Stomach (tissue), 9 donors: Measurements from ENCODE around the gene CSE1L. TPM values are rescaled to one million over a fixed set of nuclear protein-coding genes. Genes with fewer than 3 reads are reported as not detected.
"Not testable (repeated sequence)": the region's sequence is repeated elsewhere in the genome, so short reads cannot be mapped to it uniquely, and the experiment has no call there.

Experiments used
- DNase-seq, 2 donors: peaks; one replicate each; pipeline versions ENCODE4 v3.0.0 to v3.0.0-alpha.2; 2013 to 2019
- H3K27ac ChIP-seq, 5 donors: fragments of 200-600 bp in 4 of 5; sonication (generic) in 4 of 5; one replicate each; pipeline ENCODE4 v1.5.1; 2013 to 2019; ENCODE audit warnings: mild to moderate bottlenecking in 1 of 5, moderate library complexity in 1 of 5
- H3K27me3 ChIP-seq, 3 donors: fragments of 200-600 bp; sonication (generic); one replicate each; pipeline ENCODE4 v1.5.1; 2017 to 2019; ENCODE audit warnings: mixed run types in 1 of 3
- H3K36me3 ChIP-seq, 4 donors: fragments of 200-600 bp; sonication (generic); 1 replicate in 3 of 4; 2 replicates in 1 of 4; pipeline ENCODE4 v1.5.1; 2016 to 2019
- H3K4me1 ChIP-seq, 4 donors: fragments of 200-600 bp; sonication (generic); one replicate each; pipeline ENCODE4 v1.5.1; 2016 to 2019
- H3K4me3 ChIP-seq, 4 donors: fragments of 200-600 bp; sonication (generic) in 3 of 4; one replicate each; pipeline ENCODE4 v1.5.1; 2016 to 2019; ENCODE audit warnings: mild to moderate bottlenecking in 1 of 4
- H3K9me3 ChIP-seq, 4 donors: fragments of 200-600 bp; sonication (generic); one replicate each; pipeline ENCODE4 v1.5.1; 2016 to 2019
- EP300 ChIP-seq: sonication (generic); formaldehyde crosslinking; IDR thresholded peaks from one replicate; pipeline ENCODE4 v1.6.1; 2017; ENCODE audit warnings: antibody characterized with exemption
- POLR2A ChIP-seq, 4 donors: fragments of 450-650 bp; IDR thresholded peaks; one replicate each; pipeline ENCODE4 v1.6.1; 2016; ENCODE audit warnings: antibody characterized with exemption in 4 of 4, control low read depth in 2 of 4, mild to moderate bottlenecking in 1 of 4, moderate library complexity in 1 of 4
- POLR2AphosphoS5 ChIP-seq, 3 donors: sonication (generic); formaldehyde crosslinking; IDR thresholded peaks; one replicate each; pipeline ENCODE4 v1.6.1; 2016; ENCODE audit warnings: antibody characterized with exemption in 3 of 3
- WGBS, 5 donors: extraction: QIAGEN DNeasy Blood & Tissue Kit in 3 of 5; methylation state at CpG; one replicate each; pipeline versions ENCODE4 v1.1.5 to v1.1.7; 2013 to 2018; 5-methylcytosine and 5-hydroxymethylcytosine counted together
- intact Hi-C: fragments of 100-400 bp; cut with DNase I; formaldehyde crosslinking; loops from one replicate; pipeline ENCODE4 v1.15.1; 2023; ENCODE audit warnings: low total_unique reads
- polyA plus RNA-seq, 3 donors: library from polyadenylated mRNA; stranded (reverse); fragments of 200-250 nt; gene quantifications; one replicate each; pipeline ENCODE4 v1.2.3, GENCODE V29; 2013
- total RNA-seq, 5 donors: library from RNA; depleted of rRNA; stranded (reverse); fragments of >200 nt; gene quantifications; one replicate each; pipeline versions ENCODE4 v1.1.0 to v1.2.3, GENCODE V29; 2014 to 2016
- TF ChIP-seq, protein P1 (sequence below), 7 experiments: fragments of 450-650 bp in 4 of 7; fragments of 200-600 bp in 3 of 7; sonication (generic) in 3 of 7; IDR thresholded peaks; one replicate each; pipeline ENCODE4 v1.5.1; 2016 to 2019; ENCODE audit warnings: antibody characterized with exemption in 7 of 7, control low read depth in 2 of 7, mild to moderate bottlenecking in 1 of 7
- donor health status: healthy with polysubstance abuse.
- donor health status: Bipolar disorder and iron deficiency.
- donor health status: healthy.

CSE1L gene
- total and polyA plus RNA-seq, 8 donors = 2.0 to 66.1 (median 31.1) TPM

DNA sequence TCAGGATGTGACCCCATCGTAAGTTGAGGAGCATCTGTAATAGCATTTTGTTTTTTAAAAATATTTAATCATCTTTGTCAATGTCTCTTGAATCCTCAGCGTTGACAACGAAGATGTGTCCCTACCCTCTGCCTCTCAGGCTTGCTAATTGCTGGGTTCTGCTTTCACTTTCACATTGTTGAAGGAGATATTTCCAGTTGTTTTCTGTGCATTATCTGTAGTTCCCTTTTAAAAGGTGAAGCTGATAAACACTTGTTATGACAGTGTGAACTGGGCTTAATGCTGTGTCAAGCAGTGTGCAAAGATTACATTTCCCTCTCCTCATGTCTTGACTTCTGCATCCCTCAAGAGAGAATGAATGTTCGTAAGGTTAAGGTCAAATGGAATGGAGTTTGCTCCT, 54.9 kb downstream of the CSE1L start:
- peak overlapping the region in 1 of 5 donors; percentile 44 for H3K27ac ChIP-seq
- no peak overlapping the region for H3K4me3 ChIP-seq
- peaks cover 30 to 95% (median 87%) of the 10 kb centered on the region in 4 donors for H3K36me3 ChIP-seq
- H3K4me1 ChIP-seq = peaks cover 0 to 10% (median 4%) of the 10 kb centered on the region in 4 donors
- H3K27me3 ChIP-seq = no peaks in the 10 kb centered on the region
- no peaks in the 10 kb centered on the region for H3K9me3 ChIP-seq
- DNase-seq = no peak
- 76 to 86% (median 84%) methylated on average over 4 of the region's 4 CpGs for WGBS, 5 donors
- intact Hi-C loops = no loop called here
- TF ChIP-seq POLR2A (IDR thresholded peaks at IDR 0.05) (no peak), EP300 (no peak), POLR2AphosphoS5 (IDR thresholded peaks at IDR 0.05) (no peak)
- TF ChIP-seq, protein P1, sequence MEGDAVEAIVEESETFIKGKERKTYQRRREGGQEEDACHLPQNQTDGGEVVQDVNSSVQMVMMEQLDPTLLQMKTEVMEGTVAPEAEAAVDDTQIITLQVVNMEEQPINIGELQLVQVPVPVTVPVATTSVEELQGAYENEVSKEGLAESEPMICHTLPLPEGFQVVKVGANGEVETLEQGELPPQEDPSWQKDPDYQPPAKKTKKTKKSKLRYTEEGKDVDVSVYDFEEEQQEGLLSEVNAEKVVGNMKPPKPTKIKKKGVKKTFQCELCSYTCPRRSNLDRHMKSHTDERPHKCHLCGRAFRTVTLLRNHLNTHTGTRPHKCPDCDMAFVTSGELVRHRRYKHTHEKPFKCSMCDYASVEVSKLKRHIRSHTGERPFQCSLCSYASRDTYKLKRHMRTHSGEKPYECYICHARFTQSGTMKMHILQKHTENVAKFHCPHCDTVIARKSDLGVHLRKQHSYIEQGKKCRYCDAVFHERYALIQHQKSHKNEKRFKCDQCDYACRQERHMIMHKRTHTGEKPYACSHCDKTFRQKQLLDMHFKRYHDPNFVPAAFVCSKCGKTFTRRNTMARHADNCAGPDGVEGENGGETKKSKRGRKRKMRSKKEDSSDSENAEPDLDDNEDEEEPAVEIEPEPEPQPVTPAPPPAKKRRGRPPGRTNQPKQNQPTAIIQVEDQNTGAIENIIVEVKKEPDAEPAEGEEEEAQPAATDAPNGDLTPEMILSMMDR (IDR thresholded peaks at IDR 0.05) = no peak

DNA sequence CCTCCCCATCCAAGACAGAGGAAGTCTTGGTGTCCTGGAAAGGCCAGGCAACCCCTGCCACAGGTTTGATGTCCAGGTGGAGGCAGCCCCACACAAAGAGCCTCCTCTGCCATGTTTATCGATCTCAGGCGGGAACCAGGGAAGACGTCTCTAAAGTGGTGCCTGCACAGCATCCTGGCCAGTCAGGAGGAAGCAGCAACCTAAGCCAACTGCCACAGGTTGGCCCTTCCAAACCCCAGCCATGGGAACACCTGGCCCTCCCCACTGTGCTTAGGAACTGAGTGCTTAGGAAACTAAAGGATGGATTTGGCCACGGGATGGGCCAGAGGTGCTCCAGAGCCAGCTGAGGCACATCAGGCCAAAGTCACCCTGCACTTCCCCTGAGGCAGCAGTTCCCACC, 56.9 kb downstream of the CSE1L start:
- intact Hi-C loops = no loop called here
- 88 to 94% (median 92%) methylated on average over 3 to 4 of the region's 4 CpGs for WGBS, 5 donors
- no peak for DNase-seq
- peaks cover 21 to 80% (median 73%) of the 10 kb centered on the region in 4 donors for H3K36me3 ChIP-seq
- TF ChIP-seq EP300 = no peak
- no peak for TF ChIP-seq POLR2AphosphoS5 (IDR thresholded peaks at IDR 0.05)
- TF ChIP-seq, protein P1 (IDR thresholded peaks at IDR 0.05) = no peak
- no peaks in the 10 kb centered on the region for H3K27me3 ChIP-seq
- no peak overlapping the region for H3K27ac ChIP-seq
- no peaks in the 10 kb centered on the region for H3K9me3 ChIP-seq
- peaks cover 0 to 10% (median 4%) of the 10 kb centered on the region in 4 donors for H3K4me1 ChIP-seq
- no peak overlapping the region for H3K4me3 ChIP-seq

DNA sequence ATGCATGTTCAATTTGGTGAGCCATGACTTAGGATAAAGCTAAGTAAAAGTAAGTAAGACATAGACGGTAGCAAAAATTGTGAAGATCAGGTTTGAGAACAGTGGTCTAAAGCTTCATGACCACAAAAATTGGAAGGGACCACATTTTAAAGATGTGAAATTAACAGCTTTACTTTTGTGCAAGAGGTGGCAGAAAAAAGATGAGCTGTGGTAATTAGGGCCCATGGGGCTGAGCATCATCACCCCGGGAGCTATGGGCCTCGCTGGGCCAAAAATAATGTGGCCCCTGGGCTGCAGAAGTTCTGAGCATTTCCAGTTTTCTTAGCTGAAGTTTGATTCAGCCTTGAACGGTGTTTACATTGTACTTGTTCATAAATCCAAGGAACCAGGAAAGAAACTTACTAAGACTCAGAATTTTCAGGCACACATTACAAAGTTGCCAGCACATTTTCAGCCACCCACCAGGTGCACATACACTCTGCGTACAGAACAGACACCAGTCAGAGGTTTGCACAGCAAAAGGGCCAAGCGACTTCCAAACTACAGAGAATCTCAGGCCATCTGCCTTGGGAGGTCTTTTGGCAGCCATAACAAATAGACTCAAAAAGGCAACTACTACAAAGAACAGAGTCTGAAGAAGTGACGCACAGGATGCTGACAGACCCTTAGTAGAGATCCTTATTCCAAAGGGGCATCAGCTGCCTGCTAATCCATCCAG, 57.7 kb downstream of the CSE1L start:
- Histone ChIP-seq H3K9me3 (no peaks in the 10 kb centered on the region), H3K4me3 (no peak overlapping the region), H3K4me1 (peaks cover 0 to 10% (median 4%) of the 10 kb centered on the region in 4 donors), H3K27me3 (no peaks in the 10 kb centered on the region), H3K36me3 (peaks cover 21 to 75% (median 67%) of the 10 kb centered on the region in 4 donors), H3K27ac (no peak overlapping the region)
- DNase-seq = no peak
- intact Hi-C loops = no loop called here
- 88 to 94% (median 92%) methylated on average over 7 of the region's 7 CpGs for WGBS, 5 donors
- TF ChIP-seq EP300 = no peak
- TF ChIP-seq POLR2A (IDR thresholded peaks at IDR 0.05) = no peak
- no peak for TF ChIP-seq POLR2AphosphoS5 (IDR thresholded peaks at IDR 0.05)
- TF ChIP-seq, protein P1 (IDR thresholded peaks at IDR 0.05) = no peak

DNA sequence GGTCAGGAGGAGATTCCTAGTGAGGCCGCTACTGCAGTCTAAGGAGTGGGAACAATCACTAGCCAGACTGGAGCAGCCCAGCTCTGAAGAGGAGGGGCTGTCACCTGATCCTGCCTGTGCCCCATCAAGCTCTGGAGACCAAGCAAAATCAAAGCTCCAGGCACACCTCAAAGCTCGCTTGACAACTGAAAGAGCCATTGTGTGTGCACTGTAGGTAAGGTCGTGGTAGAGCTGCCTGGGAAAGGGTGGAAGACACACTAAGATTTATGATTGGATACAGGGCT, 58.2 kb downstream of the CSE1L start:
- no peaks in the 10 kb centered on the region for H3K9me3 ChIP-seq
- H3K36me3 ChIP-seq = peaks cover 21 to 72% (median 65%) of the 10 kb centered on the region in 4 donors
- H3K4me1 ChIP-seq = peaks cover 0 to 10% (median 4%) of the 10 kb centered on the region in 4 donors
- intact Hi-C loops = no loop called here
- no peaks in the 10 kb centered on the region for H3K27me3 ChIP-seq
- H3K4me3 ChIP-seq = no peak overlapping the region
- no peak overlapping the region for H3K27ac ChIP-seq
- TF ChIP-seq EP300 (no peak), POLR2A (IDR thresholded peaks at IDR 0.05) (no peak)
- WGBS, 5 donors = 63 to 90% (median 74%) methylated on average over 3 of the region's 3 CpGs
- no peak for DNase-seq

DNA sequence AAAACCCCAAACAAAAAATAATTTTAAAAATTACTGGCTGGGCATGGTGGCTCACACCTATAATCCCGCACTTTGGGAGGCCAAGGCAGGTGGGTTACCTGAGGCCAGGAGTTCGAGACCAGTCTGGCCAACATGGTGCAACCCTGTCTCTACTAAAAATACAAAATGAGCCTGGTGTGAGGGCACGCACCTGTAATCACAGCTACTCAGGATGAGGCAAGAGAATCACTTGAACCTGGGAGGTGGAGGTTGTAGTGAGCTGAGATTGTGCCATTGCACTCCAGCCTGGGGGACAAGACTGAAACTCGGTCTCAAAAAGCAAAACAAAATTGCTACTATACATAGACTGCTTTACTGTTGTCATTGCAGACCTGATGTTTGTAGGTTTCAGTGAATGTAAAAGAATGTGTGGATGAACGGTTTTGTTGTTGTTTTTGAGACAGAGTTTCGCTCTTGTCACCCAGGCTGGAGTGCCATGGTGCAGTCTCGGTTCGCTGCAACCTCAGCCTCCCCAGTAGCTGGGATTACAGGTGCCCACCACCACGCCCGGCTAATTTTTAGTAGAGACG, 59.0 kb downstream of the CSE1L start:
- H3K27ac ChIP-seq, DNase-seq, H3K27me3 ChIP-seq, H3K9me3 ChIP-seq, H3K4me3 ChIP-seq, intact Hi-C loops, H3K4me1 ChIP-seq: not testable (repeated sequence)
- peaks cover 17 to 73% (median 68%) of the 10 kb centered on the region in 4 donors for H3K36me3 ChIP-seq
- WGBS, 5 donors = 85 to 97% (median 93%) methylated on average over 10 to 11 of the region's 11 CpGs
